Measurements from ENCODE around the gene ZNF331.

The ZNF331 gene

DNA sequence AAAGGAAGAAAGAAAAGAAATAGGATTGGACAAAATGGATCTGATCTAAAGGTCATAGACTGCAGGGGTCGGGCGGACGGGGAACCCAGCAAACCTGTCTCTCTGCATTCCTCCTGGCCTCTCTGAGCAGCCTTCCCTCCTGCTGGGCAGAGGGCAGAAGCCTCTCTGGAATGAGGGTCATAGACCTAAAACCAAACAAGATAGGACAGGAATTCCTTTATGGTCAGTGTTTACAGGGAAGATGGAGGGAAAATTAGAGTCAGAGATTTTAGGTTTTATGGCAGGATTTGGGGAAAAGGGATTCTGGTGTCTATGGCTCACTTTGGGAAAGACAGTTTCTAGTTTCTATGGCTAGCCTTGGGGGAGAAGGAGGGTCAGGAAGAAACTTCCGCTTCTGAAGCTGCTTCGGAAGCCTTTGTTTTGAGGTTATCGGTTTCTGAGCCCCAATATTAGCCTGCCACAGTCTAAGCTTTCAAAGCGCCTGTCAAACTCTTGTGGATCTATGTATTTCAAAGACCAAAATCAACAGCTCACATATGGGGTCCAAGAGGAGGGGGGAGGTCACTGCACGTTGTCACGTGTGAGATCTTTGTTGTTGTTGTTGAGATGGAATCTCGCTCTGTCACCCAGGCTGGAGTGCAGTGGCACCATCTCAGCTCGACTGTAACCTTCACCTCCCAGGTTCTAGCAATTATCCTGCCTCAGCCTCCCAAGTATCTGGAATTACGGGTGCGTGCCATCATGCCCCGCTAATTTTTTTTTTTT is 75.0 kb downstream of the ZNF331 start:
- no peaks in the 10 kb centered on the region for H4K20me1 ChIP-seq (ENCODE audit: insufficient read depth, low read length, poor library complexity, severe bottlenecking)
- H3K27me3 ChIP-seq (ENCODE audit: insufficient read depth, low read length, poor library complexity, severe bottlenecking) = no peaks in the 10 kb centered on the region
- H3K9me2 ChIP-seq (replicated peaks; ENCODE audit: low read depth, low read length) = no peaks in the 10 kb centered on the region
- no peaks in the 10 kb centered on the region for H3K36me3 ChIP-seq (ENCODE audit: insufficient read depth, low read length)
- H3F3A ChIP-seq (ENCODE audit: low read depth) = no peaks in the 10 kb centered on the region
- no peaks in the 10 kb centered on the region for H3K4me1 ChIP-seq (ENCODE audit: insufficient read depth, low read length, poor library complexity, severe bottlenecking)
- H3K9me3 ChIP-seq (ENCODE audit: insufficient read depth, low read depth, low read length) = no peaks in the 10 kb centered on the region; the same call in 1 of the 2 replicates
- no peak overlapping the region for H3K9ac ChIP-seq (ENCODE audit: low read depth, low read length, poor library complexity, severe bottlenecking)
- no peak overlapping the region for H3K4me2 ChIP-seq (ENCODE audit: low read depth, low read length, poor library complexity, severe bottlenecking)
- no peak for TF ChIP-seq EZH2phosphoT487 (IDR thresholded peaks at IDR 0.05; ENCODE audit: borderline replicate concordance)
- TF ChIP-seq, protein P1, sequence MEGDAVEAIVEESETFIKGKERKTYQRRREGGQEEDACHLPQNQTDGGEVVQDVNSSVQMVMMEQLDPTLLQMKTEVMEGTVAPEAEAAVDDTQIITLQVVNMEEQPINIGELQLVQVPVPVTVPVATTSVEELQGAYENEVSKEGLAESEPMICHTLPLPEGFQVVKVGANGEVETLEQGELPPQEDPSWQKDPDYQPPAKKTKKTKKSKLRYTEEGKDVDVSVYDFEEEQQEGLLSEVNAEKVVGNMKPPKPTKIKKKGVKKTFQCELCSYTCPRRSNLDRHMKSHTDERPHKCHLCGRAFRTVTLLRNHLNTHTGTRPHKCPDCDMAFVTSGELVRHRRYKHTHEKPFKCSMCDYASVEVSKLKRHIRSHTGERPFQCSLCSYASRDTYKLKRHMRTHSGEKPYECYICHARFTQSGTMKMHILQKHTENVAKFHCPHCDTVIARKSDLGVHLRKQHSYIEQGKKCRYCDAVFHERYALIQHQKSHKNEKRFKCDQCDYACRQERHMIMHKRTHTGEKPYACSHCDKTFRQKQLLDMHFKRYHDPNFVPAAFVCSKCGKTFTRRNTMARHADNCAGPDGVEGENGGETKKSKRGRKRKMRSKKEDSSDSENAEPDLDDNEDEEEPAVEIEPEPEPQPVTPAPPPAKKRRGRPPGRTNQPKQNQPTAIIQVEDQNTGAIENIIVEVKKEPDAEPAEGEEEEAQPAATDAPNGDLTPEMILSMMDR (conservative IDR thresholded peaks at IDR 0.05; ENCODE audit: low read length) = no peak
- no peak overlapping the region for H2AFZ ChIP-seq (ENCODE audit: low read length)
- H3K4me3 ChIP-seq (ENCODE audit: low read length, poor library complexity, severe bottlenecking) = no peak overlapping the region
- no peaks in the 10 kb centered on the region for H3K79me2 ChIP-seq (ENCODE audit: insufficient read depth, low read length)

DNA sequence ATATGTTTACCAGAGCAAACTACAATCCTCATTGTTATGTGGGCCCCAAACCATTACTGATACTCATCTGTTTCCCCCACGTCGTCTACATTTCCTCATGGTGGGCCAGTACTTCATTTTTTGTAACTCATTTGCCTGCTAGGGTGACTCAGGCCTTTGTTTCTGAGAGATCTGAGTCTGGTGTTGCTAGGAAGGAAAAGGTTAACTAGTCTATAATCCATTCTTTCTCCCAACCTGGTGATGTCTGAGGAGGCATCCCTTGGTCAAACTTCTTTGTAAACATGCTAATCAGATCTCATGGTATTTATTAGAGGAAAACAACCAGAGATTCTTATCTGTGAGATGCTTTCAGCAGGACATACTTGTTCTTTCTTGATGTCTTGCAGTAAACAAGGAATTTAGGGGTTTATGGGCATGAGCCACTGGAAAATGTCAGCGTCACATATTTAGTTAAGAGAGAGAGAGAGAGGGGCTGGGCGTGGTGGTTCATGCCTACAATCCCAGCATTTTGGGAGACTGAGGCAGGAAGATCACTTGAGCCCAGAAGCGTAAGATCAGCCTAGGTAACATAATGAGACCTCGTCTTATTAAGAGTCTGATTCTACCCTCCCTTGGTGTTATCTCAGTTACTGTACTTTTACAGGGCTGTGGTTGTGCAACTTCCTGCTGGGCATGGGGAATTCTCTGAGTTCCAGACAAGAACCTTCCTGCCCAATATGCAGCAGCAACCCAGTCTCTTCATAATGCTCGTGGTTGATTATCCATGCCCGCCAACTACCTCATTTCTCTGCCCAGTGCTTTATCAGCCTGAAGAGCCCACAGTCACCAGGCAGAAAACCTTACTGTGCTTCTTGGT is 84.2 kb downstream of the ZNF331 start:
- Histone ChIP-seq H4K20me1 (ENCODE audit: insufficient read depth, low read length, poor library complexity, severe bottlenecking) (no peaks in the 10 kb centered on the region), H3K9me3 (ENCODE audit: insufficient read depth, low read depth, low read length) (peaks cover 7% of the 10 kb centered on the region; the same call in 1 of the 2 replicates), H3K4me1 (ENCODE audit: insufficient read depth, low read length, poor library complexity, severe bottlenecking) (no peaks in the 10 kb centered on the region), H3K9ac (ENCODE audit: low read depth, low read length, poor library complexity, severe bottlenecking) (no peak overlapping the region), H3K79me2 (ENCODE audit: insufficient read depth, low read length) (no peaks in the 10 kb centered on the region), H3K36me3 (ENCODE audit: insufficient read depth, low read length) (no peaks in the 10 kb centered on the region), H3K4me3 (ENCODE audit: low read length, poor library complexity, severe bottlenecking) (no peak overlapping the region), H3K27me3 (ENCODE audit: insufficient read depth, low read length, poor library complexity, severe bottlenecking) (no peaks in the 10 kb centered on the region), H3K9me2 (replicated peaks; ENCODE audit: low read depth, low read length) (no peaks in the 10 kb centered on the region), H2AFZ (ENCODE audit: low read length) (no peak overlapping the region), H3F3A (ENCODE audit: low read depth) (no peaks in the 10 kb centered on the region), H3K4me2 (ENCODE audit: low read depth, low read length, poor library complexity, severe bottlenecking) (no peak overlapping the region)
- TF ChIP-seq, protein P1 (conservative IDR thresholded peaks at IDR 0.05; ENCODE audit: low read length) = no peak
- no peak for TF ChIP-seq EZH2phosphoT487 (IDR thresholded peaks at IDR 0.05; ENCODE audit: borderline replicate concordance)

DNA sequence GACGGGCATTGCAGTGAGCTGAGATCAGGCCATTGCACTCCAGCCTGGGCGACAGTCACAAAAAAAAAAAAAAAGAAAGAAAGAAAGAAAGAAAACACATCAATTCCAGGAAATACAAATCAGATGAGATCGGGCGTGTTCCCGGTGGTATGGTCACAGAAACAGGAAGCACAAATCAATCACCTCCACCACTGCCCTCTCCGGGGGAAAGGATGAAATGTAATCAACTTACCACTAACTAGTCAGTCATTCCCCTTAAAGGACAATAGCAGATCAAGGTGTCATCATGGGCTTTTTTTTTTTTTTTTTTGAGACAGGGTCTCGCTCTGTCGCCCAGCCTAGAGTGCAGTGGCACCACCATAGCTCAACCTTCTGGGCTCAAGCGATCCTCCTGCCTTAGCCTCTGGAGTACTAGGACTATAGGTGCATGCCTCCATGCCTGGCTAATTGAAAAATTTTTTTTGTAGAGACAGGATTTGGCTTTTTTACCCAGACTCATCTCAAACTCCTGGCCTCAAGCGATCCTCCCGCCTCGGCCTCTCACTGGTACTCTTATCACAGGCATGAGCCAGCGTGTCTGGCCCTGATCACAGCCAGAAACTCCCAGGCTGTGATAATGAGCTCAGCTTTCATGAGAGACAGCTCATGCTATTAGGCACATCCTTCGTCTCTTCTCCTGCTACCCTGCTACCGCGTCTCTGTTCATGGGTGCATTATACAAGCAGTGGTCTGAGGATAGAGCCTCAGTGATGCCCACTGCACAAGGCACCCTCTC is 87.0 kb downstream of the ZNF331 start:
- Histone ChIP-seq H3K4me1 (ENCODE audit: insufficient read depth, low read length, poor library complexity, severe bottlenecking) (no peaks in the 10 kb centered on the region), H4K20me1 (ENCODE audit: insufficient read depth, low read length, poor library complexity, severe bottlenecking) (no peaks in the 10 kb centered on the region), H3K27me3 (ENCODE audit: insufficient read depth, low read length, poor library complexity, severe bottlenecking) (no peaks in the 10 kb centered on the region), H3K36me3 (ENCODE audit: insufficient read depth, low read length) (no peaks in the 10 kb centered on the region), H2AFZ (ENCODE audit: low read length) (no peak overlapping the region), H3K9me3 (ENCODE audit: insufficient read depth, low read depth, low read length) (peaks cover 5% of the 10 kb centered on the region; the same call in 1 of the 2 replicates), H3K4me2 (ENCODE audit: low read depth, low read length, poor library complexity, severe bottlenecking) (no peak overlapping the region), H3K9me2 (replicated peaks; ENCODE audit: low read depth, low read length) (no peaks in the 10 kb centered on the region), H3K9ac (ENCODE audit: low read depth, low read length, poor library complexity, severe bottlenecking) (no peak overlapping the region), H3K4me3 (ENCODE audit: low read length, poor library complexity, severe bottlenecking) (no peak overlapping the region), H3K79me2 (ENCODE audit: insufficient read depth, low read length) (no peaks in the 10 kb centered on the region), H3F3A (ENCODE audit: low read depth) (no peaks in the 10 kb centered on the region)
- no peak for TF ChIP-seq EZH2phosphoT487 (IDR thresholded peaks at IDR 0.05; ENCODE audit: borderline replicate concordance)
- TF ChIP-seq, protein P1 (conservative IDR thresholded peaks at IDR 0.05; ENCODE audit: low read length) = no peak

Data from Loucy (cell line).